MM.1S (cell line): ENCODE results near the gene SETBP1.

ENCODE experiments used
- DNase-seq: peaks from one replicate; pipeline ENCODE4 v3.0.0-alpha.2; 2015
- H2AFZ ChIP-seq: fragments of 300-600 bp; sonication (generic); 2 replicates; pipeline ENCODE4 v1.6.0; 2016; ENCODE audit warnings: antibody characterized with exemption, low read length
- H3F3A ChIP-seq: fragments of 300-600 bp; sonication (generic); 2 replicates; pipeline ENCODE4 v1.6.1; 2016; ENCODE audit warnings: mild to moderate bottlenecking, antibody characterized with exemption, low read length, moderate library complexity, mixed read lengths; ENCODE audit not compliant: insufficient read depth
- H3K27ac ChIP-seq: fragments of 300-600 bp; sonication (generic); 2 replicates; pipeline ENCODE4 v1.5.1; 2016; ENCODE audit warnings: mild to moderate bottlenecking, low read length
- H3K27me3 ChIP-seq: fragments of 300-600 bp; sonication (generic); replicated peaks from 2 replicates; pipeline ENCODE4 v1.6.0; 2016; ENCODE audit warnings: low read length; ENCODE audit not compliant: insufficient read depth
- H3K36me3 ChIP-seq: fragments of 300-600 bp; sonication (generic); replicated peaks from 2 replicates; pipeline ENCODE4 v1.6.1; 2016; ENCODE audit warnings: mild to moderate bottlenecking, low read length, mixed read lengths; ENCODE audit not compliant: insufficient read depth
- H3K4me1 ChIP-seq: fragments of 300-600 bp; sonication (generic); 2 replicates; pipeline ENCODE4 v1.6.1; 2016; ENCODE audit warnings: low read length, mixed read lengths
- H3K4me2 ChIP-seq: fragments of 300-600 bp; sonication (generic); 2 replicates; pipeline ENCODE4 v1.6.0; 2016; ENCODE audit warnings: low read depth, low read length
- H3K4me3 ChIP-seq: fragments of 300-600 bp; sonication (generic); 2 replicates; pipeline ENCODE4 v1.5.1; 2016; ENCODE audit warnings: low read length, mixed read lengths
- H3K79me2 ChIP-seq: fragments of 300-600 bp; sonication (generic); 2 replicates; pipeline ENCODE4 v1.6.1; 2016; ENCODE audit warnings: mixed run types, low read length, mixed read lengths
- H3K9ac ChIP-seq: fragments of 300-600 bp; sonication (generic); 2 replicates; pipeline ENCODE4 v1.6.1; 2016; ENCODE audit warnings: low read length, mixed read lengths
- H3K9me2 ChIP-seq: fragments of 300-600 bp; sonication (generic); replicated peaks from 2 replicates; pipeline ENCODE4 v1.6.1; 2016; ENCODE audit warnings: mild to moderate bottlenecking, low read length, mixed read lengths; ENCODE audit not compliant: insufficient read depth
- H3K9me3 ChIP-seq: fragments of 300-600 bp; sonication (generic); replicated peaks from 2 replicates; pipeline ENCODE4 v1.6.1; 2016; ENCODE audit warnings: mild to moderate bottlenecking, low read length, mixed read lengths; ENCODE audit not compliant: insufficient read depth
- H4K20me1 ChIP-seq: fragments of 300-600 bp; sonication (generic); 2 replicates; pipeline ENCODE4 v1.6.1; 2016; ENCODE audit warnings: mild to moderate bottlenecking, low read length, moderate library complexity, mixed read lengths; ENCODE audit not compliant: insufficient read depth
- CTCF ChIP-seq: fragments of 300-600 bp; sonication (generic); IDR thresholded peaks from 2 replicates; pipeline ENCODE4 v1.5.1; 2016; ENCODE audit warnings: antibody characterized with exemption, low read length, mixed read lengths
- EZH2 ChIP-seq: fragments of 300-600 bp; sonication (generic); optimal IDR thresholded peaks from 2 replicates; pipeline ENCODE3; 2017; ENCODE audit warnings: low read depth, mild to moderate bottlenecking, antibody characterized with exemption, low read length, mixed read lengths
- EZH2phosphoT487 ChIP-seq: fragments of 300-600 bp; sonication (generic); IDR thresholded peaks from 2 replicates; pipeline ENCODE4 v1.6.1; 2018; ENCODE audit warnings: antibody characterized with exemption, low read length

The SETBP1 gene

GRCh38 chr18:44729631-44730101 lies 49.0 kb downstream of the SETBP1 start:
- Histone ChIP-seq H3K9me2 (no peaks in the 10 kb centered on the region), H3K27me3 (no peaks in the 10 kb centered on the region), H3F3A (peaks cover 13% of the 10 kb centered on the region), H3K4me1 (peaks cover 76% of the 10 kb centered on the region), H3K79me2 (peaks cover 94% of the 10 kb centered on the region), H3K9me3 (no peaks in the 10 kb centered on the region), H2AFZ (no peak overlapping the region), H4K20me1 (no peaks in the 10 kb centered on the region), H3K4me3 (no peak overlapping the region), H3K36me3 (0 out of 2 replicates have a peak, but pooled peaks cover 3% of the 10 kb centered on the region), H3K4me2 (no peak overlapping the region), H3K27ac (no peak overlapping the region), H3K9ac (no peak overlapping the region)
- TF ChIP-seq EZH2 (no peak), CTCF (no peak)
- DNase-seq = no peak

GRCh38 chr18:44730803-44731529 lies 50.3 kb downstream of the SETBP1 start:
- Histone ChIP-seq H4K20me1 (no peaks in the 10 kb centered on the region), H3K9ac (no peak overlapping the region), H3K9me3 (no peaks in the 10 kb centered on the region), H3K36me3 (0 out of 2 replicates have a peak, but pooled peaks cover 3% of the 10 kb centered on the region), H3K4me2 (no peak overlapping the region), H3K4me3 (no peak overlapping the region), H3K9me2 (no peaks in the 10 kb centered on the region), H3K27ac (no peak overlapping the region), H3K27me3 (no peaks in the 10 kb centered on the region), H3K4me1 (peaks cover 65% of the 10 kb centered on the region), H3F3A (peaks cover 2% of the 10 kb centered on the region; the same call in 1 of the 2 replicates), H3K79me2 (peaks cover 100% of the 10 kb centered on the region), H2AFZ (no peak overlapping the region)
- TF ChIP-seq CTCF (no peak), EZH2phosphoT487 (no peak), EZH2 (no peak)
- DNase-seq = no peak

- H3K4me2 ChIP-seq = no peak overlapping the region
- H3F3A ChIP-seq = no peaks in the 10 kb centered on the region
- no peak overlapping the region for H2AFZ ChIP-seq
- H3K4me1 ChIP-seq = peaks cover 58% of the 10 kb centered on the region
- H4K20me1 ChIP-seq = no peaks in the 10 kb centered on the region
- 0 out of 2 replicates have a peak, but pooled peaks cover 3% of the 10 kb centered on the region for H3K36me3 ChIP-seq
- H3K9me2 ChIP-seq = no peaks in the 10 kb centered on the region
- H3K4me3 ChIP-seq = no peak overlapping the region
- peaks cover 100% of the 10 kb centered on the region for H3K79me2 ChIP-seq
- no peak for TF ChIP-seq EZH2phosphoT487
- no peak for TF ChIP-seq CTCF
- TF ChIP-seq EZH2 = no peak
- no peak for DNase-seq
- no peaks in the 10 kb centered on the region for H3K9me3 ChIP-seq
- no peak overlapping the region for H3K27ac ChIP-seq
- no peak overlapping the region for H3K9ac ChIP-seq
- no peaks in the 10 kb centered on the region for H3K27me3 ChIP-seq
Observed at GRCh38 chr18:44731530-44732237, 51.0 kb downstream of the SETBP1 start.
